Ectodermal cell (in vitro differentiated cells): ENCODE measurements around the gene GALNT18.

Experiments
- H3K27ac ChIP-seq: 2 replicates; pipeline ENCODE4 v1.7.0; 2013; ENCODE audit warnings: mild to moderate bottlenecking, low read depth, low read length; ENCODE audit not compliant: insufficient read depth, poor library complexity, severe bottlenecking
- H3K27me3 ChIP-seq: 2 replicates; pipeline ENCODE4 v1.7.0; 2013; ENCODE audit warnings: mild to moderate bottlenecking, low read length; ENCODE audit not compliant: insufficient read depth, control insufficient read depth, poor library complexity, severe bottlenecking
- H3K36me3 ChIP-seq: one replicate; pipeline ENCODE4 v1.7.0; 2013; ENCODE audit warnings: low read length; ENCODE audit not compliant: control insufficient read depth, insufficient read depth
- H3K4me1 ChIP-seq: one replicate; pipeline ENCODE4 v1.7.0; 2013; ENCODE audit warnings: low read length; ENCODE audit not compliant: control insufficient read depth, insufficient read depth
- H3K4me3 ChIP-seq: 2 replicates; pipeline ENCODE4 v1.7.0; 2013; ENCODE audit warnings: low read depth, low read length, control low read depth; ENCODE audit not compliant: insufficient read depth
- H3K9me3 ChIP-seq: 2 replicates; pipeline ENCODE4 v1.7.0; 2013; ENCODE audit warnings: mild to moderate bottlenecking, low read length, moderate library complexity; ENCODE audit not compliant: control insufficient read depth
- WGBS, 2 experiments: methylation state at CpG; one replicate each; pipeline ENCODE4 v1.1.7; 2013; ENCODE audit warnings: missing lambda C conversion rate in 2 of 2; 5-methylcytosine and 5-hydroxymethylcytosine counted together

The GALNT18 gene

GRCh38 chr11:11316651-11317230, 305.1 kb downstream of the GALNT18 start:
- Histone ChIP-seq H3K4me1 (no peaks in the 10 kb centered on the region), H3K4me3 (no peak overlapping the region), H3K9me3 (no peaks in the 10 kb centered on the region), H3K27ac (no peak overlapping the region), H3K27me3 (no peaks in the 10 kb centered on the region), H3K36me3 (no peaks in the 10 kb centered on the region)
- 93 to 94% methylated on average over 3 of the region's 3 CpGs for WGBS, 2 experiments

GRCh38 chr11:11313902-11314692, 307.7 kb downstream of the GALNT18 start:
- no peak overlapping the region for H3K27ac ChIP-seq
- no peak overlapping the region for H3K4me3 ChIP-seq
- H3K27me3 ChIP-seq: no peaks in the 10 kb centered on the region
- WGBS, 2 experiments: 86 to 87% methylated on average over 6 of the region's 6 CpGs
- H3K36me3 ChIP-seq: no peaks in the 10 kb centered on the region
- no peaks in the 10 kb centered on the region for H3K9me3 ChIP-seq
- H3K4me1 ChIP-seq: no peaks in the 10 kb centered on the region

GRCh38 chr11:11313426-11313825, 308.4 kb downstream of the GALNT18 start:
- H3K4me1 ChIP-seq: no peaks in the 10 kb centered on the region
- H3K4me3 ChIP-seq: no peak overlapping the region
- H3K9me3 ChIP-seq: no peaks in the 10 kb centered on the region
- no peak overlapping the region for H3K27ac ChIP-seq
- 91 to 100% methylated on average over 1 of the region's 1 CpG for WGBS, 2 experiments
- H3K36me3 ChIP-seq: no peaks in the 10 kb centered on the region
- H3K27me3 ChIP-seq: no peaks in the 10 kb centered on the region

- WGBS, 2 experiments: 86 to 90% methylated on average over 1 of the region's 1 CpG
- no peaks in the 10 kb centered on the region for H3K9me3 ChIP-seq
- no peaks in the 10 kb centered on the region for H3K4me1 ChIP-seq
- H3K27ac ChIP-seq: no peak overlapping the region
- no peaks in the 10 kb centered on the region for H3K36me3 ChIP-seq
- no peak overlapping the region for H3K4me3 ChIP-seq
- H3K27me3 ChIP-seq: no peaks in the 10 kb centered on the region
Measured at GRCh38 chr11:11312738-11313137, 309.1 kb downstream of the GALNT18 start.

GRCh38 chr11:11311169-11311568, 310.6 kb downstream of the GALNT18 start:
- Histone ChIP-seq H3K4me1 (no peaks in the 10 kb centered on the region), H3K9me3 (no peaks in the 10 kb centered on the region), H3K36me3 (no peaks in the 10 kb centered on the region), H3K4me3 (no peak overlapping the region), H3K27ac (no peak overlapping the region), H3K27me3 (no peaks in the 10 kb centered on the region)
- 79 to 84% methylated on average over 3 of the region's 3 CpGs for WGBS, 2 experiments

- WGBS, 2 experiments: 92 to 96% methylated on average over 2 of the region's 2 CpGs
- Histone ChIP-seq H3K4me3 (no peak overlapping the region), H3K36me3 (no peaks in the 10 kb centered on the region), H3K4me1 (no peaks in the 10 kb centered on the region), H3K27me3 (no peaks in the 10 kb centered on the region), H3K27ac (no peak overlapping the region), H3K9me3 (no peaks in the 10 kb centered on the region)
Measured at GRCh38 chr11:11309906-11310305, 311.9 kb downstream of the GALNT18 start.

- Histone ChIP-seq H3K27ac (no peak overlapping the region), H3K9me3 (no peaks in the 10 kb centered on the region), H3K36me3 (no peaks in the 10 kb centered on the region), H3K27me3 (no peaks in the 10 kb centered on the region), H3K4me3 (no peak overlapping the region), H3K4me1 (no peaks in the 10 kb centered on the region)
- 81 to 88% methylated on average over 1 of the region's 1 CpG for WGBS, 2 experiments
Measured at GRCh38 chr11:11308249-11308648, 313.6 kb downstream of the GALNT18 start.

- Histone ChIP-seq H3K36me3 (no peaks in the 10 kb centered on the region), H3K27ac (no peak overlapping the region), H3K4me3 (no peak overlapping the region), H3K27me3 (no peaks in the 10 kb centered on the region), H3K9me3 (no peaks in the 10 kb centered on the region), H3K4me1 (no peaks in the 10 kb centered on the region)
- WGBS, 2 experiments: 90 to 92% methylated on average over 2 of the region's 2 CpGs
Measured at GRCh38 chr11:11306855-11307254, 314.9 kb downstream of the GALNT18 start.

GRCh38 chr11:11304550-11304949, 317.3 kb downstream of the GALNT18 start:
- no peaks in the 10 kb centered on the region for H3K9me3 ChIP-seq
- no peaks in the 10 kb centered on the region for H3K27me3 ChIP-seq
- 85 to 86% methylated on average over 7 of the region's 7 CpGs for WGBS, 2 experiments
- H3K27ac ChIP-seq: no peak overlapping the region
- H3K36me3 ChIP-seq: no peaks in the 10 kb centered on the region
- no peak overlapping the region for H3K4me3 ChIP-seq
- H3K4me1 ChIP-seq: no peaks in the 10 kb centered on the region

GRCh38 chr11:11302565-11302964, 319.2 kb downstream of the GALNT18 start:
- Histone ChIP-seq H3K4me3 (no peak overlapping the region), H3K9me3 (no peaks in the 10 kb centered on the region), H3K27me3 (no peaks in the 10 kb centered on the region), H3K27ac (no peak overlapping the region), H3K4me1 (no peaks in the 10 kb centered on the region), H3K36me3 (no peaks in the 10 kb centered on the region)
- 95% methylated on average over 10 of the region's 10 CpGs for WGBS, 2 experiments
